ENCODE results near the gene LYPD4.
"Not testable (repeated sequence)": the region's sequence is repeated elsewhere in the genome, so short reads cannot be mapped to it uniquely, and the experiment has no call there.

Gene LYPD4

GRCh38 chr19:41799444-41800000 lies 45.0 kb downstream of the LYPD4 start:
- no peak for DNase-seq (ENCODE audit: low read depth)

GRCh38 chr19:41796901-41797300 lies 47.6 kb downstream of the LYPD4 start:
- no peak for DNase-seq (ENCODE audit: low read depth)

GRCh38 chr19:41796362-41796761 lies 48.1 kb downstream of the LYPD4 start, which contains the start of gene CEACAM3:
CEACAM3 (plus strand) TSS chr19:41796587; CDS start chr19:41796678, 91 bp downstream.
- no peak for DNase-seq (ENCODE audit: low read depth)

- peak; percentile 40 for DNase-seq (ENCODE audit: low read depth)
Measured at GRCh38 chr19:41795031-41795461, 49.4 kb downstream of the LYPD4 start.

GRCh38 chr19:41793414-41793727 lies 51.1 kb downstream of the LYPD4 start:
- DNase-seq (ENCODE audit: low read depth): no peak

GRCh38 chr19:41792513-41793413 lies 51.7 kb downstream of the LYPD4 start:
- peak; percentile 51 for DNase-seq (ENCODE audit: low read depth)

GRCh38 chr19:41789053-41789452 lies 55.4 kb downstream of the LYPD4 start:
- not testable (repeated sequence) for DNase-seq (ENCODE audit: low read depth)

GRCh38 chr19:41788518-41788917 lies 56.0 kb downstream of the LYPD4 start:
- DNase-seq (ENCODE audit: low read depth): not testable (repeated sequence)

Measured in stimulated activated CD8-positive, alpha-beta memory T cell treated with anti-CD3 and anti-CD28 coated beads, Interleukin-4, amount 100 ng/mL, for 24 hours (primary cell).